Loucy (cell line): ENCODE data around the gene SPOCK1.
"Not testable (repeated sequence)": the region's sequence is repeated elsewhere in the genome, so short reads cannot be mapped to it uniquely, and the experiment has no call there.

ENCODE experiments used
- CTCF ChIP-seq: fragments of 200-600 bp; sonication (generic); conservative IDR thresholded peaks from 2 replicates; pipeline ENCODE4 v1.5.1; 2014; ENCODE audit warnings: mild to moderate bottlenecking, antibody characterized with exemption, low read length
- EZH2phosphoT487 ChIP-seq: fragments of 200-600 bp; IDR thresholded peaks from 2 replicates; pipeline ENCODE4 v1.6.1; 2018; ENCODE audit warnings: antibody characterized with exemption, mild to moderate bottlenecking, moderate library complexity, borderline replicate concordance

- TF ChIP-seq CTCF, EZH2phosphoT487: not testable (repeated sequence)
Measured at GRCh38 chr5:137499506-137499847, 351 bp upstream of the SPOCK1 start.
